HK-2 (cell line): ENCODE results near the gene FGD6.
"Not testable (repeated sequence)": the region's sequence is repeated elsewhere in the genome, so short reads cannot be mapped to it uniquely, and the experiment has no call there.

ENCODE experiments used
- DNase-seq: peaks from one replicate; pipeline ENCODE4 v3.0.0-alpha.2; 2018; ENCODE audit not compliant: unreplicated experiment

Gene FGD6

DNA sequence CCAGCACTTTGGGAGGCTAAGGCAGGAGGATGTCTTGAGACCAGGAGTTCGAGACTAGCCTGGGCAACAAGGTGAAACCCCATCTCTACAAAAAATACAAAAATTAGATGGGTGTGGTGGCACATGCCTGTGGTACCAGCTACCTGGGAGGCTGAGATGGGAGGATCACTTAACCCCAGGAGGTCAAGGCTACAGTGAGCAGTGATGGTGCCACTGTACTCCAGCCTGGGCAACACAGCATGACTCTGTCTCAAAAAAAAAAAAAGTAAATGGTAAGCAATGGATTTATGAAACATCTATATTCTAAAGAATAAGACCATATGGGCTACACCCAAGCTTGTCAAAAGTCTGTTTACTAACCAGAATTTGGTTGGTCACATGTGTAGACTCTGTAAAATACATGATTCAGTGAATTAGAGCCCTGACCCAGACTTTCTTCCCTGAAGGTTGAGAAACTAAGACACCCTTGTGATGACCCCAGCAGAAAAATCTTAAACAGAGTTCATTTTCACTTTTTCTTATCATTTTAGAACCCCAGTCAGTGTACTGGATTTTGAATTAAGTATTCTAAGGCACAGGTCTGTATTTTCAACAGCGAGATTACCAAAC lies 12.1 kb downstream of the FGD6 start:
- DNase-seq: no peak

DNA sequence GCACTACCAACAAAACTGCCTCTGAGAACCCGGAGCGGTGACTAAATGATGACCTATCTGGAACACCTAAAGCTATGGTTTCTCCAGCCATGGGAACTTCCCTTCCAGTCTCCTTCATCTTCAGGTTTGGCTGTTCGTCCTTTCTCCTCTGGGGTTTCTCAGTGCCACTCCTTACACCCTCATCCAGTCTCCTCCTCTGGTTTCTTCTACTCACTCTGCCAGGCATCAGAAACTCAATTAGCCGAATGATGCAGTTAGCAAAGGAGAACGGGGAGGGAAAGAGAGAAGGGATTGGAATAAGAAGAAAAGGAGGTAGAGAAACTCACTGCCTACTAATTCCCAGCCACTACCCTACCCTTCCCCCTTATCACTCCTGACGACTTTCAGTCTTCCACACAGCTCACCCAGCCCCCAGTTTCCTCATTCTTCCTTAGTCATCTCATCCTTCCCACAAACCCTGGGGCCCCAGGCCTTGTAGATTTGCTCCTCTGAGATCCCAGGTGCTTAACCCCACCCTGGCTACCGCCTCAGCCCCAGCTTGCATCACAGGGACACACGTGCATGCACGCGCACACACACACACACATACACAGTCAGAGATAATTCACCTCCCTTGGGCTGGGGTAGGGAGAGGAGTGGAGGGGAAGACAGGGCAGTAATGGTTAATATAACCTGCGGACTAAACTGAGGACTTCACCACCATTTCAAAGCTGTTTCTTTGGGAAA lies 13.0 kb downstream of the FGD6 start:
- DNase-seq: peak; percentile 93

DNA sequence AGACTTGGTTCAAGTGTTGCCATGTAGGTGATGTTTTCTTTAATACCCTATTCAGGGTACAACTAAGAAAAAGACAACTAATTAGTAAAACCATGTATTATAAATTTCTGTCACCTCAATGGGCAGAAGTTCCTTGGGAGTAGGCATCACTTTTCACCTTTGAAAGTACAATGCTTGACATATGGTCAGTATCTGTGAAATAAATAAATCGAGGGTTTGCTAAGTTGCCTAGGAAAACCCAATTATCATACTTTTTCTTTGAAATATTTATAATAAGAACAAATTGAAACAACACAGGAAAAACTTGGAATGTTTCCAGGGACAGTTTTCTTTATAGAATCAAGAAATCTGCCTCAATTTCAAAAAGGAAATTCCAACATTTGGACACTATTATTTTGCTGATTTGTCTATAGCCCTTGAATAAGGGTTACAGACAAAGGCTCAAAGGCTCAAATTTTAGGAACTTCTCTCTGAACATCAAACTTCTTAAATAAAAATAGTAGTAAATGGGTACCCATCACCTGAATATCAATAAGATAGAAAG lies 13.7 kb downstream of the FGD6 start:
- no peak for DNase-seq

DNA sequence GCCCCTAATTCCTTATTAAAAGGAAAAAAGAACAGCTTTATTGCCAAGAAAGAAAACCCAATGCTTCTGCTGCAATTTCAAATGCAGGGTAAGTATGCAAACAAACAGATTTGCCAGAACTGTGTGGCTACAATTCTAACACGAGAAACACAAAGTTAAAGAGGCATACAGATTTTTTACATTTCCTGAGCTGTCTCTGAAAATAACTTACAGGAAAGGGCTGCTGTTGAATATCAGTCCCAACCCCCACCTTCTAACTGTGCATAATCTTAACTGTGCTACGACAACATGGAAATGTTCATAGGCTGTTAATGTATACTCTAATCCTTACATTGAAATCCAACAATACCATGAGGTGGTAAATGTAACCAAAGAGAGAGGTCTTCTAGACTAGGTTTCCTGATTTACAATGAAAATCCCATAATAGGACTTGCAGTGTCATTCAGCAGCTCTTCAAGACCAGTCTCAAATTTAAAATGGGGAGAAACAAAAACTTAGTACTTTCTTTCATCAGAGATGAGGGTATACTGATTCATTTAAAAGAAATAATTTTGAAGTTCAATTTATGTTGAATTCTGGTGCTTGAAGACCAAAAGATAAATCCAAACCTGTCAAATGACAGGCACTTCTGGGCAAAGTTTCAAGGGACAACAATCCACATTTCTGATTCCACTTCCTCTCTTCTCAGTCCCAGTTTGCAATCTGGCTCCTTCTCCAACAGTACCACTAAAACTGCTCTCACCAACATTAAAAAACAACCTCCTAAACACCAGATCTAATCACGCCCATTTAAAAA lies 14.4 kb downstream of the FGD6 start:
- no peak for DNase-seq

- DNase-seq: no peak
Observed at GRCh38 chr12:95201056-95201670, 16.1 kb downstream of the FGD6 start.

DNA sequence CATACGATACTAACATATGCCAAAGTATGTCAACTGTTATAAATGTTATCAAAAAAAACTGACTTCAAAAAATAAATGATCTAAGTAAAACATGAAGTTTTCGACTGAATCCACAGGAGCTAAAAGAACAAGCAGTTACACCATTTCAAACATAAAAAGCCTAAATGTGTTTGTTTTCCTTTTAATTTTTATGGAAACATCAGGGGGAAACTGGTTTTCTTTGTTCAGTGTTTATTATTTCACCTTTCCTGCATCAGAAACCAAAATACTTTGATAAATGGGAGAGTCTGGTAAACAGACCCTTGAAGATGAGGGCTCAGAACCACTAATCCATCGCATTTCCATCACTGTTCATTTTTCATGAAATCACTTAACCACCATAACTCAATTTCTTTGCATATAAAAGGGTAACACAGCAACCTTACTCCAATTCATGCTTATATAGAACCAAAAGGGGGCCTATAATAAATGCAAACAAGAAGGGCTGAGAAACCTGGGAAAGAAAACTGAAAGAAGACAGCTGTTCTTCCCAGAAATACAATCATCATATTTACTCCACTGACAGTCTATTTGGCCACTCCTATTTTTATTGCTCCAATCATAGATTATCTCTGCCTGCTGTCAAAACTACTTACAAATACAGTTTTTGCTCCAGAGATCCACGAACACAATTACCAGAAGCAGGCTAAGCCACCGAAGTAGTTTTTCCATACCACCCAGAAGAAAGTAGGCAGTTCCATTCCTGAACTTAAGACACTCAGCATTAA lies 17.0 kb downstream of the FGD6 start:
- no peak for DNase-seq

GRCh38 chr12:95198914-95199313 lies 18.4 kb downstream of the FGD6 start:
- no peak for DNase-seq

GRCh38 chr12:95197636-95198035 lies 19.6 kb downstream of the FGD6 start:
- no peak for DNase-seq

DNA sequence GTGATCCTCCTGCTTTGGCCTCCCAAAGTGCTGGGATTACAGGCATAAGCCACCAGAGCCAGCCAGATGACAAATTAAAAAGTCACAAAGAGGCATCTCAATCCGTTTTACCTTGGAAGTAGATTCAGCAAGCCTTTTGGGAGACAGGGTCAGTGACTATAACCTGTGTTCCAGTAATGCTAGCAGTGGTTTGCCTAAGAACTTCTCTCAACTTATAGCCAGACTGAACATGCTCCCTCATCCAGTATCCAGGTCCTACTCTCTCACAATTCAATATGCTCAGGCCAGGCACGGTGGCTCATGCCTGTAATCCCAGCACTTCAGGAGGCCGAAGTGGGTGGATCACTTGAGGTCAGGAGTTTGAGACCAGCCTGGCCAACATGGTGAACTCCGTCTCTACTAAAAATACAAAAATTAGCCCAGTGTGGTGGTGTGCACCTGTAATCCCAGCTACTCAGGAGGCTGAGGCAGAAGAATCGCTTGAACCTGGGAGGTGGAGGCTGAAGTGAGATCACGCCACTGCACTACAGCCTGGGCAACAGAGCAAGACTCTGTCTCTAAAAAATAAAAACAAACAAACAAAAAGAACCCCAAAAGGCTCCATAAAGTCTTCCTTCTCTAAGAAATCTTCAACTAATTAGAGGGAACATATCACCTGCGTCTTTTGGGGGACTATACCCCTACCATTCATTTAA lies 20.2 kb downstream of the FGD6 start:
- DNase-seq: not testable (repeated sequence)

- DNase-seq: no peak
Observed at GRCh38 chr12:95195122-95195521, 22.1 kb downstream of the FGD6 start.

- DNase-seq: no peak
Observed at GRCh38 chr12:95193139-95193538, 24.1 kb downstream of the FGD6 start.

DNA sequence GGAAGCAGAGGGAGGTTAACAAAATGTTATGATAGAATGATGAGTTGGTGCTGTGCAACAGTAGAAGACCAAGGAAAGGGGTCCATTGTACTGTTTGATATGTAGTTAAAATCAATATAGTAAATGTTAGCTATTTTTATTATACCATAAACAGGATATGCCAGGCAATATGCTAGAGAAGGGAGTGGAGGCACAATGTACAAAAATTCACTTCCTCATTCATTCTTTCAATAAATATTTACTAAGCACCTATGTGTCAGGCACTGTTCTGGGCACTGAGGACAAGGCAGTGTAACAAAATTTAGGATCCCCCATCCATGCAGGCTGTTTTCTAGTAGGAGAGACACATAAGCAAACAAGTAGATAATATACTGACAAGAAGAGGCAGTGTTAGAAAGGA lies 25.0 kb downstream of the FGD6 start:
- DNase-seq: no peak

GRCh38 chr12:95191060-95191696 lies 26.1 kb downstream of the FGD6 start:
- DNase-seq: no peak

DNA sequence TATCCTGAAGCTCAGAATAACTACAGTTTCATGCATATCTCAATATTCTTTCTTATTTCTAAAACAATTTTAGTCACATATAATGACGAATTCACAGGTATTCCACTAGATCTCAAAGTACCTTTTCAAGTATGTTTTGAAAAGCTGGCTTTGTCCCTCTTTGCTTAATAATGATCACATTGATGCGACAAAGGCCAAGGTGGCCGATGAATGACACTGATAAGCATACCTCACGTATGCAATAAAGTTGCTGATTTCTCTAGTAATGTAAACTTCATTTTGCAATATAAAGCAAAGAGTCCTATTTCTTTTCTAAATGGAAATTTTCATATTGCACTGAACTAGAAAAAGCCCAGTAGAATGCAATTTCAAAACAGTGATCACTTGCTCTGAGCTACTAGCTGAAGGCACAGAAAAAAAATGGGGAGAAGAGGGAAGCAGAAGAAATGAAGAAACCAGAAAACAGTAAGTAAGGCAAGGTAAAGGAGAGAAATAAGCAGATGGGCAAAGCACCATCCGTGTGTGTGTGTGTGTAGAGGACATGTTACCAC lies 29.3 kb downstream of the FGD6 start:
- DNase-seq: no peak

DNA sequence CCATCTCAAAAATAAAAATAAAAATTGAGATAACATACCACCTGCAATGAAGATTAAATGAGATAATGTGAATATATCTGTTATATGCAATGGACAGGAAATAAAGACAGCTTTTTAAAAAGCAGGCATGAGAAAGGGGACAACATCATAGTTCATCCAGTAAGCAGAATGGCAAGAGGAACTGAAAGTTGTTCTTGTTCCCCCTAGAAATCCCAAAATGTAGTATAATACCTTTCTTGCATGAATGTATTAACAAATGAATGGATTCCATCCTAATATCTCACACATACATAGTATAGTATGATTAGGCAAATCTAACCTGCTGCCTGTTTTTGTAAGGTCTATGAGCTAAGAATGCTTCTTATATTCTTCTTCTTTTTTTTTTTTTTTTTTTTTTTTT lies 31.4 kb downstream of the FGD6 start:
- no peak for DNase-seq

DNA sequence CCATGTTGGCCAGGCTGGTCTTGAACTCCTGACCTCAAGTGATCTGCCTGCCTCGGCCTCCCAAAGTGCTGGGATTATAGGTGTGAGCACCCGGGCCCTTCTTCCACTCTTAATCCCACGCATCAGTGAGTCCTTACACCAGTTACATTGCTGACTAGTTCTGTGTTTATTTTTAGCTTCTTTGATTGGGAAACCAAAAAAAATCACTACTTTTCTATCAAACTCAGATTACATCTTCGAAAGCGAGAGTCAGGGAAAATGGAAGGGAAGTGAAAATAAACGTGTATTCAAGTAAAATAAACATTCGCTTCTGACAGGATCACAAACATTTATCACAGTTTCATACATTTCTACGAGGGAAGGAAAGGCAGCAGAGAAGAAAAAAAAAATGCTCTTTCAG lies 32.2 kb downstream of the FGD6 start:
- no peak for DNase-seq

DNA sequence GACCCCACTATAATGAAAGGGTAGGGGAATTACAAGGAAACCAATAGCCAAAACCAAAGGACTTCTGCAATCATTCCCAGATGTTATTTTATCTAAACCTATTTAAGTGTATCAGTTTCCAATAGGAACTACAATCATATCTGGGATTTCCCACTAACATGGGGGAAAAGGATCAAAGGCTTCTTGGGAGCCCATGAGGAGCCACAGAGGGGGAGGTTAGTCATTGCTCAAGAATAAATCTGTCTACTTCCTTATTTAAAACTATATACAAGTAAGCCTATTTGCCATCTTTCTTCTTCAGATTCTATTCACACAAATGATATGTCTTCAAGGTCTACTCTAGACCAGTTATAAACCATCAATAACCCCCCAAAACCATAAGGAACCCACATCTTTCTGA lies 33.1 kb downstream of the FGD6 start:
- DNase-seq: no peak

DNA sequence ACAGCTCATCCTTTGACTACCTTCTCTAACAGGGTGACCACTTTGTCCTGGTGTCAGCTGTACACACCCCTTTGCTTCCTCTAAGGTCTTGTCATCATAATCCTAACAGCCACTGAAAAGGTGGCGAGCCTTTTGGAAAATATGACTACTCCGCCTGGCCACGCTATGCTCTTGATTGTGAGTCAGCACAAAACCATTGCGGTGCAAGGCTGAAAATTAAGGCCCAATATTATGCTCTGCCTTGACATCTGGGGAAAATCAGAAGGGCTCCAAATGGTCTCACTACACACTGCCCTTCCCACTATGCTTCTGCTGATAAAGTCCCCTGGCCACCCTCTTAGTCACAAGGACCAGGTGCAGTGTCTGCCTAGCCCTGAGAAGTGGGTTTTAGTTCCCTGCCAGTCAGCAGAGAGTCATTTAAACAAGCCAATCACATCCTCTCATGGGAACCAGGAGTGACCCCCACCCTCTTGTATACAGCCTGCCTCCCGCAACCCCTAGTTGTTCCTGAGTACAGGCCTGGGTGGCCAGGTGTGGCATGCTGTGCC lies 34.3 kb downstream of the FGD6 start:
- DNase-seq: peak; percentile 35

DNA sequence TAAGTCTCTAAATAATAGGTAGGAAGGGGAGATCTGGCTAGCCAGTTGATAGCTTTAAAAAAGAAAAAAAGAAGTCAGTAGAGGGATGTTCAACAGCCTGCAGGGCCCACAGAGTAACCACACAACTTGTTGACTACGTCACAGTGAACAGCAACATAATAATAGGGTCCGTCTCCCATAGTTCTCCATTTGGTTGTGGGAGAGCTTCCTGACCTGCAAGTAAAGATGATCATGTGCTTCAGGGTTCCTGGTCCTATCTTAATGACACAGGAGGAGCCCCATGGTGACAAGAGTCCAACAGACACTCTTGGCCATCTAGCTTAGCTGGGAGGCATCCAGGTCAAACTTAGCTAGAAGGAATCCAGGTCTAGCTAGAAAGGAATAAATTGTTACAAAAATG lies 36.2 kb downstream of the FGD6 start:
- DNase-seq: no peak

DNA sequence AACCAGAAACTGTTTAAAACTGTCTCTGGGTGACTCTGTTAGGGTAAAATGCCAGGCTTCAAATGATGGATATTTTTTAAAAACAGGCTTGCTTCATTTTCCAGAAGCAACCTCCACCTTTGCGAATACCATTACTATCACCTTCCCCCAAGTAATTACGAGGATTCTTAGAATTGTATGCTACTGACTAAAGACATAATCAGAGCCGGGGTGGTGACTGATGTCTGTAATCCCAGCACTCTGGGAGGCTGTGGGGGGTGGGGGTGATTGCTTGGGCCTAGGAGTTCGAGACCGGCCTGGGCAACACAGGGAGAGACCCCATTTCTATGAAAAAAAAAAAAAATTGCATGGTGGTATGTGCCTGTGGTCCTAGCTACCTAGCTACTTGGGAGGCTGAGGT lies 38.3 kb downstream of the FGD6 start:
- DNase-seq: no peak
